SU-DHL-6 (cell line): ENCODE data around the gene SERPINB6.

Experiments used
- EZH2phosphoT487 ChIP-seq: fragments of 200-600 bp; sonication (generic), shearing (Covaris generic); conservative IDR thresholded peaks from 2 replicates; pipeline ENCODE4 v1.6.1; 2018; ENCODE audit warnings: mild to moderate bottlenecking, antibody characterized with exemption, low read length, moderate library complexity, mixed read lengths
- TF ChIP-seq, protein P1 (sequence below): fragments of 200-600 bp; sonication (generic); IDR thresholded peaks from one replicate; pipeline ENCODE4 v1.5.1; 2017; ENCODE audit warnings: antibody characterized with exemption, mild to moderate bottlenecking, low read length, moderate library complexity; ENCODE audit not compliant: insufficient read depth, poor library complexity, severe bottlenecking

DNA sequence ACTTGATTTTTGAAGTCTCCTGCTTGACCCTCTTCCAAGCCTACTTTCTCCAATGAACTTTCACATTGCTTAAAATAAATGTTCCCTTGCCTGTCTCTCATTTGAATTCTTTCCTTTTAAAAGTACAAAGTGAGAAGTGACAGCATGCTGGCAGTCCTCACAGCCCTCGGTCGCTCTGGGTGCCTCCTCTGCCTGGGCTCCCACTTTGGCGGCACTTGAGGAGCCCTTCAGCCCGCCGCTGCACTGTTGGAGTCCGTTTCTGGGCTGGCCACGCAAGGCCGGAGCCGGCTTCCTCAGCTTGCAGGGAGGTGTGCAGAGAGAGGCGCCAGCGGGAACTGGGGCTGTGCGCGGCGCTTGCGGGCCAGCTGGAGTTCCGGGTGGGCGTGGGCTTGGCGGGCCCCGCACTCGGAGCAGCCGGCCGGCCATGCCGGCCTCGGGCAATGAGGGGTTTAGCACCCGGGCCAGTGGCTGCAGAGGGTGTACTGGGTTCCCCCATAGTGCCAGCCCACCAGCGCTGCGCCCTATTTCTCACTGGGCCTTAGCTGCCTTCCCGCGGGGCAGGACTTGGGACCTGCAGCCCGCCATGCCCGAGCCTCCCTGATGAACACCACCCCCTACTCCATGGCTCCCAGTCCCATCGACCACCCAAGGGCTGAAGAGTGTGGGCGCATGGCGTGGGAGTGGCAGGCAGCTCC, 31.9 kb downstream of the SERPINB6 start:
- TF ChIP-seq, protein P1, sequence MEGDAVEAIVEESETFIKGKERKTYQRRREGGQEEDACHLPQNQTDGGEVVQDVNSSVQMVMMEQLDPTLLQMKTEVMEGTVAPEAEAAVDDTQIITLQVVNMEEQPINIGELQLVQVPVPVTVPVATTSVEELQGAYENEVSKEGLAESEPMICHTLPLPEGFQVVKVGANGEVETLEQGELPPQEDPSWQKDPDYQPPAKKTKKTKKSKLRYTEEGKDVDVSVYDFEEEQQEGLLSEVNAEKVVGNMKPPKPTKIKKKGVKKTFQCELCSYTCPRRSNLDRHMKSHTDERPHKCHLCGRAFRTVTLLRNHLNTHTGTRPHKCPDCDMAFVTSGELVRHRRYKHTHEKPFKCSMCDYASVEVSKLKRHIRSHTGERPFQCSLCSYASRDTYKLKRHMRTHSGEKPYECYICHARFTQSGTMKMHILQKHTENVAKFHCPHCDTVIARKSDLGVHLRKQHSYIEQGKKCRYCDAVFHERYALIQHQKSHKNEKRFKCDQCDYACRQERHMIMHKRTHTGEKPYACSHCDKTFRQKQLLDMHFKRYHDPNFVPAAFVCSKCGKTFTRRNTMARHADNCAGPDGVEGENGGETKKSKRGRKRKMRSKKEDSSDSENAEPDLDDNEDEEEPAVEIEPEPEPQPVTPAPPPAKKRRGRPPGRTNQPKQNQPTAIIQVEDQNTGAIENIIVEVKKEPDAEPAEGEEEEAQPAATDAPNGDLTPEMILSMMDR = no peak
- TF ChIP-seq EZH2phosphoT487 = no peak
